OCI-LY7 (cell line): ENCODE measurements around the gene FAM114A1. TPM values are rescaled to one million over a fixed set of nuclear protein-coding genes. Genes with fewer than 3 reads are reported as not detected.

ENCODE experiments used
- BruUV-seq: library from RNA; stranded (reverse); fragments of 400-500 nt; replicated peaks from 2 replicates; lab custom pipeline; 2021; lab: Mats Ljungman, UMichigan
- CTCF ChIA-PET: fragments of 300-600 bp; sonication (Branson Sonifier 250); formaldehyde crosslinking; loops from one replicate; lab custom pipeline; 2022; ENCODE audit warnings: antibody characterized with exemption; ENCODE audit not compliant: unreplicated experiment; lab: Charles Lee
- POLR2A ChIA-PET: fragments of 300-600 bp; sonication (Branson Sonifier 250); formaldehyde crosslinking; loops from one replicate; lab custom pipeline; 2022; ENCODE audit warnings: antibody characterized with exemption; lab: Charles Lee
- DNase-seq: peaks from one replicate; pipeline ENCODE4 v3.0.0-alpha.2; 2015; ENCODE audit warnings: low spot score
- H2AFZ ChIP-seq: fragments of 200-600 bp; sonication (generic), shearing (Covaris generic); 2 replicates; pipeline ENCODE4 v1.6.1; 2014; ENCODE audit warnings: mild to moderate bottlenecking, antibody characterized with exemption, low read length, moderate library complexity
- H3K27ac ChIP-seq: fragments of 200-600 bp; sonication (generic); 2 replicates; pipeline ENCODE4 v1.5.1; 2014; ENCODE audit warnings: mixed run types, low read depth, mild to moderate bottlenecking, moderate library complexity, low read length, inconsistent platforms; ENCODE audit not compliant: poor library complexity, severe bottlenecking
- H3K36me3 ChIP-seq: fragments of 200-600 bp; sonication (generic); 2 replicates; pipeline ENCODE4 v1.6.1; 2014; ENCODE audit warnings: mild to moderate bottlenecking, antibody characterized with exemption, low read length, moderate library complexity, mixed read lengths; ENCODE audit not compliant: insufficient read depth
- H3K4me1 ChIP-seq: fragments of 200-600 bp; sonication (generic); 2 replicates; pipeline ENCODE4 v1.5.1; 2014; ENCODE audit warnings: mild to moderate bottlenecking, low read length; ENCODE audit not compliant: insufficient read depth, poor library complexity, severe bottlenecking
- H3K4me2 ChIP-seq: fragments of 200-600 bp; sonication (generic); 2 replicates; pipeline ENCODE4 v1.6.1; 2014; ENCODE audit warnings: mild to moderate bottlenecking, low read length
- H3K4me3 ChIP-seq: fragments of 200-600 bp; sonication (generic); 2 replicates; pipeline ENCODE4 v1.5.1; 2014; ENCODE audit warnings: mild to moderate bottlenecking, low read depth, low read length; ENCODE audit not compliant: poor library complexity, severe bottlenecking
- H3K79me2 ChIP-seq: fragments of 200-600 bp; sonication (generic); 2 replicates; pipeline ENCODE4 v1.6.1; 2016; ENCODE audit warnings: low read depth, mild to moderate bottlenecking, low read length, moderate library complexity, mixed read lengths; ENCODE audit not compliant: insufficient read depth
- H3K9me2 ChIP-seq: fragments of 200-600 bp; sonication (generic); 2 replicates; pipeline ENCODE4 v1.6.1; 2016; ENCODE audit warnings: mild to moderate bottlenecking, low read length, mixed read lengths; ENCODE audit not compliant: insufficient read depth
- H3K9me3 ChIP-seq: fragments of 200-600 bp; sonication (generic); 2 replicates; pipeline ENCODE4 v1.6.1; 2014; ENCODE audit warnings: mild to moderate bottlenecking, mixed run types, low read length, mixed read lengths
- H4K20me1 ChIP-seq: fragments of 200-600 bp; sonication (generic); 2 replicates; pipeline ENCODE4 v1.6.1; 2014; ENCODE audit warnings: mild to moderate bottlenecking, antibody characterized with exemption, low read length, moderate library complexity, mixed read lengths; ENCODE audit not compliant: insufficient read depth
- CTCF ChIP-seq: fragments of 200-600 bp; sonication (generic); conservative IDR thresholded peaks from 2 replicates; pipeline ENCODE4 v1.5.1; 2014; ENCODE audit warnings: mild to moderate bottlenecking, antibody characterized with exemption, low read length, moderate library complexity, mixed read lengths
- EZH2phosphoT487 ChIP-seq: fragments of 200-600 bp; sonication (generic); IDR thresholded peaks from 2 replicates; pipeline ENCODE4 v1.6.1; 2018; ENCODE audit warnings: low read depth, borderline replicate concordance, mild to moderate bottlenecking, mixed run types, antibody characterized with exemption, low read length, moderate library complexity, mixed read lengths
- intact Hi-C: fragments of 100-400 bp; cut with micrococcal nuclease; formaldehyde crosslinking; loops from one replicate; pipeline ENCODE4 v1.10.0; 2022; ENCODE audit not compliant: unreplicated experiment
- total RNA-seq, 2 experiments: library from RNA; depleted of rRNA in 1 of 2; stranded (reverse); fragments of >200 nt in 1 of 2; shearing (Covaris generic) in 1 of 2; gene quantifications; 2 replicates each; pipeline ENCODE4 v1.2.3, GENCODE V29; 2014 to 2022

Gene FAM114A1
- total RNA-seq, 2 experiments from 2014 or later: not detected

- Histone ChIP-seq H3K4me2 (peak overlapping the region; percentile 32; the same call in 1 of the 2 replicates), H4K20me1 (no peaks in the 10 kb centered on the region), H3K4me3 (no peak overlapping the region), H3K9me3 (no peaks in the 10 kb centered on the region), H3K9me2 (no peaks in the 10 kb centered on the region), H3K27ac (no peak overlapping the region), H3K36me3 (no peaks in the 10 kb centered on the region), H2AFZ (no peak overlapping the region), H3K4me1 (no peaks in the 10 kb centered on the region), H3K79me2 (no peaks in the 10 kb centered on the region)
- TF ChIP-seq EZH2phosphoT487: no peak
- TF ChIP-seq CTCF: no peak
- BruUV-seq: no TSS peak
- DNase-seq: no peak
- ChIA-PET POLR2A (no interaction called here), CTCF (no interaction called here)
- intact Hi-C loops: no loop called here
Measured at GRCh38 chr4:38868059-38868960, 704 bp downstream of the FAM114A1 start.

DNA sequence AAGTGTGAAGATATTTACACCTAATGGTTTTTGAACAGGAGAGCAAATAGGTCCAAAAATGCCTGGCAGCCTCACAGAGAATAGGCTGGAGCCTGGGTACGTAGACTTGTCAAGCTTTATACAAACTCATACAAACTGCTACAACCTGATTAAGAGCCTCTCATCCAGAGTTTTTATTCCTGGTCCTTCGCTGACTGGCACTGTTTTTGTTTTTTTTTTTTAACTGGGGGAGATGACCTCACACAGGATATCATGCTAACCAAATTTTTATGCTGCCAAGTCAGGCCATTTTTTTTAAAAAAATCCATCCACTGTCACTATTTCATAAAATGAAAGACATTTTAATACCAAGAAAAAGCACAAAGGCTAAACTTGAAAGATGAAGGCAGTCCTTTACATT, 1.9 kb downstream of the FAM114A1 start:
- no peak overlapping the region for H3K4me2 ChIP-seq
- intact Hi-C loops: no loop called here
- H3K36me3 ChIP-seq: no peaks in the 10 kb centered on the region

More for the DNA sequence above, 1.9 kb downstream of the FAM114A1 start:
- Histone ChIP-seq H3K9me2 (no peaks in the 10 kb centered on the region), H3K4me3 (no peak overlapping the region), H2AFZ (no peak overlapping the region), H3K9me3 (no peaks in the 10 kb centered on the region), H3K27ac (no peak overlapping the region), H3K79me2 (no peaks in the 10 kb centered on the region), H4K20me1 (no peaks in the 10 kb centered on the region), H3K4me1 (peaks cover 5% of the 10 kb centered on the region)
- no peak for DNase-seq
- POLR2A ChIA-PET: no interaction called here
- BruUV-seq: no TSS peak
- CTCF ChIA-PET: interaction anchor here (1.4 kb wide), 1 partner anchor 9 kb away, joined by 4 read pairs; no protein-coding TSS in a partner anchor
- TF ChIP-seq CTCF (no peak), EZH2phosphoT487 (no peak)
